RKO (cell line): ENCODE data around the gene TMEM39B.
"Not testable (repeated sequence)": the region's sequence is repeated elsewhere in the genome, so short reads cannot be mapped to it uniquely, and the experiment has no call there.

Experiments used
- DNase-seq: peaks from one replicate; pipeline ENCODE4 v3.0.0-alpha.2; 2016; ENCODE audit warnings: low spot score

TMEM39B gene

GRCh38 chr1:32071758-32072621 is 749 bp upstream of the TMEM39B start:
- peak; percentile 84 for DNase-seq

- DNase-seq = no peak
Measured at GRCh38 chr1:32073299-32074229, 825 bp downstream of the TMEM39B start.

GRCh38 chr1:32074841-32075240 is 2.1 kb downstream of the TMEM39B start:
- no peak for DNase-seq

- no peak for DNase-seq
Measured at GRCh38 chr1:32077451-32077850, 4.7 kb downstream of the TMEM39B start.

- DNase-seq = no peak
Measured at GRCh38 chr1:32082022-32082421, 9.3 kb downstream of the TMEM39B start.

- DNase-seq = not testable (repeated sequence)
Measured at GRCh38 chr1:32086381-32086780, 13.6 kb downstream of the TMEM39B start.

GRCh38 chr1:32091176-32091575 is 18.4 kb downstream of the TMEM39B start:
- DNase-seq = no peak

GRCh38 chr1:32091591-32091990 is 18.9 kb downstream of the TMEM39B start:
- no peak for DNase-seq

GRCh38 chr1:32094746-32095521 is 22.2 kb downstream of the TMEM39B start:
- no peak for DNase-seq

- no peak for DNase-seq
Measured at GRCh38 chr1:32099426-32099825, 26.7 kb downstream of the TMEM39B start.

- no peak for DNase-seq
Measured at GRCh38 chr1:32100359-32100758, 27.6 kb downstream of the TMEM39B start.

- no peak for DNase-seq
Measured at GRCh38 chr1:32100807-32101708, 28.3 kb downstream of the TMEM39B start.

GRCh38 chr1:32104127-32104526 is 31.4 kb downstream of the TMEM39B start:
- DNase-seq = no peak

GRCh38 chr1:32105338-32105737 is 32.6 kb downstream of the TMEM39B start:
- DNase-seq = no peak

- no peak for DNase-seq
Measured at GRCh38 chr1:32106663-32107275, 34.0 kb downstream of the TMEM39B start.

GRCh38 chr1:32107742-32108661 is 35.3 kb downstream of the TMEM39B start, which contains the start of gene KPNA6:
TSS of gene KPNA6 (plus strand) at chr1:32108056. CDS start at chr1:32108131, 75 bp downstream.
- DNase-seq = peak; percentile 96

- no peak for DNase-seq
Measured at GRCh38 chr1:32111040-32111623, 38.4 kb downstream of the TMEM39B start.

- peak; percentile 30 for DNase-seq
Measured at GRCh38 chr1:32111789-32112188, 39.0 kb downstream of the TMEM39B start.

- no peak for DNase-seq
Measured at GRCh38 chr1:32112806-32113375, 40.2 kb downstream of the TMEM39B start.
